GM12892 (cell line): ENCODE data around the gene HAUS2.

ENCODE experiments used
- POLR2A ChIP-seq: IDR thresholded peaks from 2 replicates; pipeline ENCODE4 v1.6.1; 2011; ENCODE audit warnings: low read depth, low read length, control low read depth
- POLR2AphosphoS5 ChIP-seq: IDR thresholded peaks from 2 replicates; pipeline ENCODE4 v1.6.1; 2011; ENCODE audit warnings: low read depth, low read length, control low read depth
- TAF1 ChIP-seq: IDR thresholded peaks from 2 replicates; pipeline ENCODE4 v1.6.1; 2011; ENCODE audit warnings: low read depth, mild to moderate bottlenecking, control low read depth, low read length, borderline replicate concordance

GRCh38 chr15:42603978-42604377, 55.3 kb downstream of the HAUS2 start:
- TF ChIP-seq POLR2A (no peak), TAF1 (no peak), POLR2AphosphoS5 (no peak)
